HG02840 (cell line): ENCODE data around the gene HPSE2.

Source experiments
- ATAC-seq: cut with Tn5 transposase; IDR thresholded peaks from one replicate; pipeline ENCODE4 v1.9.1; 2021; ENCODE audit warnings: mild to moderate bottlenecking, moderate library complexity, moderate number of reproducible peaks; ENCODE audit not compliant: unreplicated experiment, low FRiP score

The HPSE2 gene

DNA sequence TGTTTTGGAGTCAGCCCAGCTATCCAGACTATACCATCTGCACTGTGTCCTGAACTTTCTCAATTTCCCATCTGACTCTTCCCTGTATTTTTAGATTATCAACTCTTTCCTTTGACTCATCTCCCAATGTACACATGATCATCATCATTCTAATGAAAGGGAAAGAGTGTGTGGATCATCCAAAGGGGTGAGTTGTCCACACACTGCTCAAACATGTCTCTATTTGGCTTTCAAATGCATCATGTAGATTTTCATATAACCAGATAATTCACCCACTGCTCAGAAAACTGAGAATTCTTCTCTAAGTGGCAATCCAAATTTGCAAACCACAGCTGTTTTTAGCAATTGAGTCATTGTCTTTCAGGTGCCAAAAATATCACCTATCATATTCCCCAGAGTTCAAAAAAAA is 598.7 kb downstream of the HPSE2 start:
- ATAC-seq: no peak

DNA sequence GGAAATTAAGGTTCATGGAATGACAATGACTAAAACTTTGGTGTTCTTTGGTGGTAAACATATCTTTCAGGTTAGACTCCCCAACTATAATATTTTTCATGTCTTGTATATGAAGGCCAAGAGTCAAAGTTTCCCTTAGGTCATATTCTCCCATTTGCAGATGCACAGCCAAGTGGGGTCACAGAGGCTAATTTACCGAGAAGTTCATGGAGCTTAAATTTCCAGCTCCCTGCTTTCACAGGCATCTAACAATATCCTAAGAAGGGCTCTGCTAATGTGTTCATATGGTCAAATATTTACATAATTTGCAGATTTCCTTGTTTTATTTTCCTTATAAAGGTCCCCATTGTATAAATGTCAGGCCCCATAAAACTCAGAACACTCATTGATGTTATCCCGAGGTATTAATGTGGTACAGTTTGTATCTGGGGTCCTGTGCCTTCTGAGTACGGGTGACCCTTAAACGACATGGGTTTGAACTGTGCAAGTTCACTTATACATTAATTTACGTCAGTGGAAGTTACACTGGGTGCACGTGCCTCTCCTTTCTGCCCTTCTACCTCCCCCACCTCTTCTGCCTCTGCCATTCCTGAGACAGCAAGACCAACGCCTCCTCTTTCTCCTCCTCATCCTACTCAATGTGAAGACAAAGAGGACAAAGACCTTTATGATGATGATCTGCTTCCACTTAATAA is 603.0 kb downstream of the HPSE2 start:
- ATAC-seq: no peak

DNA sequence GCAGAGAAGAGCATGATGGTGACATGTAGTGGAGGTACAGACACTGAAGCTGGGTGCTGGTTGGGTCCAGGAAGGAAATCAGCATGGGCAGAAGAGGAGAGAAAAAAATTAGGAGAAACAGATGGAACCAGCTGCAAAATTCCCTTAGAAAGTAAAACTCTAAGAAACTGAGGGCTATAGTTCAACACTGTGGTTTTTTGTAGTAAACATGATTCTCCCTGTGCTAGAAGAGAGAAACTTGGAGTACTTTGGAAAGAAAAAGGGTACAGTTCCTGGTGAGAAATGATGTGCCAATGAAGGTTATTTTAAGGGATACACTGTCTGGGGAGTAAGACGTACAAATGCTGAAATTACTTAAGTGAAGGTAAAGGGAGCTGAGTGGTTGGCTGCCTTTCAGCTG is 607.4 kb downstream of the HPSE2 start:
- ATAC-seq: no peak

DNA sequence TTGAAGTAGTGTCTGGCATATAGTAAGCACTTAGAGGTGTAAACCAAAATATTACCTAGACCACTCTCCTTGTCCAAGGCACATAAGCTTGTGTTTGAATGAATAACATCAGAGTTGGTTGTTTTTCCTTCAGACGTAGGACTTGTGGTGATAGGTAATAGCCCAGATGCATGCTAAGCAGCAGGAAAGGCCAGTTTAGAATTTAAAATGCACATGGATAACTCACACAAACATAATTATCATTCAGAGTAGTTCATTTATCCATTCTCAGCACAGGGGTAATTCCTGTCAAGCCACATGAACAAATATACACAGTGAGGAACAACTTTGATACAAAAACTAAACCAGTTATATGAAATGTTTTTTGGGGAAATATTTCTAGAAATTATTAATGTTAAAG is 607.9 kb downstream of the HPSE2 start:
- no peak for ATAC-seq

DNA sequence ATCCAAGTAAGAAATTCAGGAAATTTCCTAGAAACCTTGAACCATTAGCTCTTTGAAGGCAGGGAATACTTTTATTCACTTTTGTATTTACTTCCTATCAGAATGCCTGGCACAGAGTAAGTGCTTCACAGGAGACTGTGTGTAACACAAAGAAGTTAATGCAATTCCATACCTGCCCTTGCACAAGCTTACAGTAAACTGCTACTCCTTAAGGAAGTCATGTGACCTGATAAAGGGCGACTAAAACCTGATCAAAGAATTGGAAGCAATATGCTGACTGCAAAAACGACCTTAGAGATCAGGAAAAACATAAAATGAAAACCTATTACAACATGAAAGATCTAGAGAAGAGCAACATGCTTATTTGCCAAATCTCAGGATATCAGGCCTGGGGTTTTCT is 610.7 kb downstream of the HPSE2 start:
- ATAC-seq: no peak

DNA sequence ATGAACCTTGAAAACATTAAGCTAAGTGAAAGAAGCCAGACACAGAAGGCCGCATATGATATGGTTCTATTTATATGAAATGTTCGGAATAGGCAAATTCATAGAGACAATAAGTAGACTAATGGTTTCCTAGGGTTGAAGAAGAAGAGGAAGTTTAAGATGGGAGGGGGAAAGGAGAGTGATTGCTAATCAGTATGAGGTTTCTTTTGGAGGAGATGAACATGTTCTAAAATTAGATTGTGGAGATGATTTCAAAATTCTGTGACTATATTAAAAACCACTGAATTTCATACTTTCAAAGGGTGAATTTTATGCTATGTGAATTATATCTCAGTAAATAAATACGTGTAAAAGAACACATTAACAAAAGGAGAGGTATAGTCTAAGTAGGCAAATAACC is 612.5 kb downstream of the HPSE2 start:
- ATAC-seq: no peak

DNA sequence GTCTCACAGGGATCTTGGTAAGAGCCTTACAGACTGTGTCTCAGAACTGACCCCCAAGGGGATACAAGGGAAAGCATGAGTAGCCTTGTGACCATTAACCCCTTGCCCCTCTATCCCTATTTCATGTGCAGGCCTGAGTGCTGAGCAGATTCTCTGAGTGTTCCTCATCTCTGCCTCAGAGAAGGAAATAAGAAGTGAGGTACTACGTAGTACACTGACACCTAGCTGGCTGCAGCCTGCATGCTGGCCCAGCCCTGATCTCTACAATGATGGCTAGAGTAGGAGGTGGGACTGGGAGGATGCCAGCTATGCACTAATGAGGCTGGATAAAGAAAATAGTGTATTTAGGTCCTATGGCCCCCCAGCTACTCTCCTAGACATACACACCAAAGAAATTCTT is 614.0 kb downstream of the HPSE2 start:
- ATAC-seq: no peak

DNA sequence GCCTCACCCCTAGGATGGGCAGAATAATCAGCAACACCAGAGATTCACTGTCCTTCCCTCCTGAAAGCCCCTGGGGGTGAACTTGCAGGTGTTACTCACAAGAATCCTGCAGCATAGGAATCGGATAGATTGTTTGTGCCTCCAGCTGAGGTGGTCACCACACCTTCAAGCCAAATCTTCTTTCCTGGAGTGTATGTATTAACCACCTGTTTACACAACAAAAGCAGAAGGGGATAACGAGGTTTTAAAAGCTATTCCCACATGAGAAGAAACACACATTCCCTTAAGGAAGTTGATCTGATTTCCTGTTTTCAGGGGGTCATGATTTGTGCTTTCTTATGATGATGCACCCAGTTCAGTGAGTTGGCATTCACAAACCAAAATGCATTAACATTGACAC is 615.1 kb downstream of the HPSE2 start:
- ATAC-seq: no peak

DNA sequence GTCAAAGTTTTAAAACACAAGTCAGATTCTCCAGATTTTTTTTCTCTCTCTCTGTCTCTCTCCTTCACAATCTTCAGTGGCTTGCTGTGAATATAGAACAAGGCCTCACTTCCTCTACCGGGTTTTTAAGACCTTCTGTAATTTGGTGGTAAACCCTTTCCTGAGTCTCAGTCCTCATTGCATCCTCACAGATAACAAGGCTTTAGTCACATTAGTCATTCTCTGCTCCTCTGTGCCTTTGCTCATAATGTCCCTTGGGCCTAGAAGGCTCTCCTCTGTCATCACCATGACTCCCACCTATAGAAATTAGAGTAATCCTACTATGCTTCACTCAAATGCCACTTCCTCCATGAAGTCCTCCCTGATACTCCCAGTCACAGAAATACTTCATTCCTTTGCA is 616.2 kb downstream of the HPSE2 start:
- no peak for ATAC-seq

DNA sequence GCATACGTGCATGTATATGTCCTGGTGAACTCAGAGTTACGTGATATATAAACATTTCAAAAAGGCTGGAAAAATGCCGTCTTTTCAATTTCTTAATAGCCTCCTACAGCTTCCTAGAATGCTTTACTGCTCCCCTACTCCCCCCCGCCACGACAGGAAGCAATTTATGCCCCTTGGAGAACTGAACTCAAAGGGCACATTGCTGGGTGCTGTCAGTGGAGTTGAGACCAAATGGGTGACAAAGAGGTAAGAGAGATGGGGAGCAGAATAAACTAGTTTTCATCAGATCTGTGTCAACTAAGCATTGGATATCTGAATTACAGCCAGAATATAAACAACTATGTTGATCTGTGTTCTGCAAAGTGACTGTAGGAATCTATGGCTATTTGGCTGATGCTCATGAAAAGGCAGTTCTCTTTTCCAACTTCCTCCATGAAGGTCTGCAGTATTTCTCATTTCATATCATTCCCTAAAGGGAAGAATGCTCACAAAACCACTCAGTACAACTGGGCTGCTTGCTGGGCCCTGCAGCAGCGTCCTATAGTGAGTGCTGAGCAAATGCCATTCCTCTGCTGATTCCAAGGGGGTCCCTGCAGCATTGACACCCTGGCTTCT is 617.6 kb downstream of the HPSE2 start:
- ATAC-seq: no peak

DNA sequence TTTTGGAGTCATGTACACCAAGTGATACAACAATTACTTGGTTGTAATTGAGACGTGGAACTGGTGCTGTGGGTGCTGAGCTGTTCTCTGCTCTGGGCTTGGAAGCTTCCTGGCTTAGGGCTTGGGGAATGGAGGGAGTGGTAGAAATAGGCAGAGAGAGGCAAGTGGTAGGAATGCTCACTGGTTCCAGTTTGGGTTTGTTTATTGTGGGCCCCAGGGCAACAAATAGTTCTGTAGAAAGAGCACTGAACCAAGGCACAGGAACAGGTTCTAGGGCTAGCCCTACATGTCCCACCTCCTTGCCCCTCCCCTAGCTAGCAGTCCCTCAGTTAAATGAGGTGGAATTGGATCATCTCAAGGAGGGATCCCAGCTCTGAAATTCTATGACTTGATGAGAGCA is 622.2 kb downstream of the HPSE2 start:
- no peak for ATAC-seq

DNA sequence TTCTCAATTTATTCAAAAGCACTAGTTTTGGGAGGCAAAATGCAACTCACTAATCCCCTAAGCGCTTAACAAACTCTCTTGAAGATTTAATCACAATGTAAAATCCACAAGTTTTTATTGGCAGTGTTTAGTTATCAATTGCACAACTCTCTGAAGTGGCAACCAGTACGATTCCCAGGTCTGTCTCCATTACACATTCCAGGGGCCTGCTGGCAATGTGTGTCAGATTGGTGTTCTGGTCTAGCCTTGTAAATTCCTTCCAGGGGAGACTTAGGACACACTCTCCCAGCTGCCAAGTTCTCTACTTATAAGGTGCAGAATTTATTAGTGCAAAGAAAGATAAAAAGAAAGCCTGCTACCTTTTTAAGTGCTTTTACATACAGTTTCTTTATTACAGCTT is 624.2 kb downstream of the HPSE2 start:
- ATAC-seq: no peak

DNA sequence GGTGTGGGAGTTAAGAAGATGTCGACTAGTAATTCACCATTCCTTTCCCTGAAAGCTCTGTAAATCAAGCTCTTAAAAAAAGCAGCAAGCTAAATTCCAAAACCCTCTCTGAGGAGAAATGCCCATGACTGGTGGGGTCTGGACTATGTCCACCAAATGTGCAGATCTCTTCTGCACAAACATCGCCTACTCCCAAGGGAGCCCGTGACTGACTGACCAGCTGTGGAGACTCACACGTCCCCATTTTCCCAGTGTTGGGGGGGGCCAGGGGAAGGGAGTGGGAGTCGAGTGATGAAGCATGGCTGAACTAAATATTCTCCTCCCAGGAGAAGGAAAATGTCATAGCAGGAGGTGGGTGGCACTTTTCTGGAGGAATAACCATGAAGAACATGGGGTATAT is 624.8 kb downstream of the HPSE2 start:
- no peak for ATAC-seq

DNA sequence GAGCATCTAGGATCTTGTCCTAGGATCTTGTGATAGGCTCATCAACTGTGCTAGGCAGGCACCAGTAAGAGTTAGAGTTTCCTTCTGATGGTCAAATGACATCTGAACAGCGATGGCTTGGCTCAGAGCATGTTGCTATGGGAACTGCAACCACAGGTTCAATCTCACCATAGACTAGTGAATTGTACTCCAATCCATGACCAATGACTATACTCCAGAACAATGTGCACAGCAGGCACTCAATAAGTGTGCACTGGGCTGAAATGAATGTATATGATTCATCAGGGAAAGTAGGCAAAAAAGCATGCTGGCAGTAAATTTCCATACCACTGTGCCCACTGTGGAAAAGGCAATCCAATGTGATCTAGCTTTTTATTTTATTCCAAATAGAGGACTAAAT is 625.4 kb downstream of the HPSE2 start:
- no peak for ATAC-seq

DNA sequence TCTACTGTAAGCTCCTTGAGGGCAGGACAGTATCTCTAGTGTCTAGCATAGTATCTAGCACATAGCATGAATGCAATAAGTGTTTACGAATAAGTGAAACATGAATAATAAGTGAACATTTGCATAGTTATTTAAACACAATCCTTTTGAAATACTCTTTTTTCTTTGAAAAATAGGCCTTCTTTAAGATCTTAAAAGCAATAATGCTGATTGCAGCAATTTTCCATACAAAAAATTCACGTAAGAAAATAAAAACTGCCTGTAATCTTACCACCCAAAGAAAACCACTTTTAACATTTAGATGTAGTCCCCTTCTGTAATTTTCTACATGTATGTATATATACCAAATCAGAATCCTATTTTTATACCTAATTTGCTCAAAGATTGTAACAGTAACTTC is 626.4 kb downstream of the HPSE2 start:
- ATAC-seq: no peak

DNA sequence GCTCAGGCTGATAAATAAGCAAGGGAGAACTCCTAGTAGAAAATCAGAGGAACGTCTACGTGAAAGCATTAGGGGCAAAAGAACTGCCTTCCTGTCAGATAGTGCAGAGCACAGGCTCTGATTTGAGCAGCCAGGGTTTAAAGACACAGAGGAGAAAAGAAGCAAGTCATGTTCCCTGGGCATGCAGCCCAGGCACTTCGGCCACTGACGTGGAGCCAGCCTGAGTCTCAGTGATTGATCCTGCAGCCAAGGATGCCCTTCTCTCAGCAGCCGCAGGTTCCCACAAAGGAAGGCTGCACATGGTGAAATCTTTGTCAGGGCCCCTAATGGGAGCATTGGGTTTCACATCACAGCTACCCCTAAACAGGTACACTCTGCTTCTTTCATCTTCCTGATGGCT is 627.2 kb downstream of the HPSE2 start:
- no peak for ATAC-seq

DNA sequence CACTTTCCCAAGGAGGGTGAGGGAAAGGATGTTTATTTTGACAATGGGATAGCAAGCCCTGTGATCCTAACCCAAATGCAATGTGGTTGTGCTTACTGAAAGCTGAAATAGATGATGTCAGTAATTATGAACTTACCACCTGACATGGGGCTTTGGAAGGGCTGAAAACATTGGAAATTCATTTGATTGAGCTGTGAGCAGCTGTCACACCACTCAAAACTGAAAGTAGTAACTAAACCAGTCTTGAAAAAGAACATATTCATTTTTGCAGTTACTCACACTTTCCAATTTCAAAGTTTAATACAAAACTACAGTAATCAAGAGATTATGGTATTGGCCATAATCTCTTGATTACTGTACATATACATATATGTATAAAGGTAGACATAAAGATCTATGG is 633.4 kb downstream of the HPSE2 start:
- no peak for ATAC-seq

DNA sequence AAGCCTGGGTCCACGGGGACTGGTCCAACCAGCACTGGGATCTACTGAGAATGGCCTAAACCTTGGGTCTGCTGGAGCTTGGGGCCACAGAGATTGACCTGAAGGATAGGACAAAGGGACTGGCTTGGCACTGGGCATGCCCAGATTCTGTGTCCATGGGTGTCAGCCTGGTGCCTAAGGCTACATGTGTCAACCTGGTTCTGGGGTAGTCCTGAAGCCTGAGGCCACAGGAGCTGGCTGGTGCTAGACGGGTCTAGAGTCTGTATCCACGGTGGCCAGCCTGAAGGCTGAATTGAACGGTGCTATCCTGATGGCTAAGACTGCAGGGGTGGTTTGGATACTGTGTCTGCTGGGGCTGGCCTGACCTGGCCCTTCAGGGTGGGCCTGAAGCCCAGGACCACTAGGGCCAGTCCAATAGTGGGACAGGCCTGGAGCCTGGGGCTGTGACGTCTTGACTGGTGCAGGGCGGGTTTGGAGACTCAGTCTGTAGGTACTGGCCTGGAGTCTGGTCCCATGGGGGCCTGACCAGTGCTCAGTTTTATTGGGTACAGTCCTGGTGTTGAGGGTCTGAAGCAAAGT is 636.5 kb downstream of the HPSE2 start:
- no peak for ATAC-seq

DNA sequence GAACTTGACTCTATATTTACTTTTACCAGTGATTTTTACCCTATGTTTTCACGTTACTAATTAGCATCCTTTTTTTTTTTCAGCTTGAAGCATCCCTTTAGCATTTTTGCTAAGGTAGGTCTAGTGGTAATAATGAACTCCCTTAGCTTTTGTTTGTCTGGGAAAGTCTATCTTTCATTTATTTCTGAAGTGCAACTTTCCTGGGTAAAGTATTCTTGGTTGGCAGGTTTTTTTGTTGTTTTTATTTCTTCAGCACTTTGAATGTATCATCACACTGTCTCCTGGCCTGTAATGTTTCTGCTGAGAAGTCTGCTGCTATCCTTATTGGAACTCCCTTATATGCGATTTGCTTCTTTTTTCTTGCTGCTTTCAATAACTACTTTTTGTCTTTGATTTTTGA is 639.2 kb downstream of the HPSE2 start:
- no peak for ATAC-seq

DNA sequence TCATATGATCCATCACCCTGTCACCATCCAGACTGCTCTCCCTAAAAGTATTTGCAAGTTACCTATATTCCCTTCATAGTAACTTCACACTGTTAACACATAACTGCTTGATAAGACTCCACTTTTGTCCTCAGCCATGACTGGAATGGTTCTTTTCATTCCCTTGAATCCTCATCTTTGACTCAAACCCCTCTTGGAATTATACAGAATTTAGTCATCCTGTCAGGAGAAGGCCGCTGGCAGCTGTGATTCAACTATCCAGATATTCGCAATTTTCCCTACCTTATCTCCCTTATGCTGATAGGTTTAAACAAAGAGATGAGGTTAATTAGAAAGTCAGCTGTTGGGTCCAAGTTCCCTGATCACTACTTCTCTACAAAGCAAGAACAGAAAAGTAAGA is 646.0 kb downstream of the HPSE2 start:
- no peak for ATAC-seq

DNA sequence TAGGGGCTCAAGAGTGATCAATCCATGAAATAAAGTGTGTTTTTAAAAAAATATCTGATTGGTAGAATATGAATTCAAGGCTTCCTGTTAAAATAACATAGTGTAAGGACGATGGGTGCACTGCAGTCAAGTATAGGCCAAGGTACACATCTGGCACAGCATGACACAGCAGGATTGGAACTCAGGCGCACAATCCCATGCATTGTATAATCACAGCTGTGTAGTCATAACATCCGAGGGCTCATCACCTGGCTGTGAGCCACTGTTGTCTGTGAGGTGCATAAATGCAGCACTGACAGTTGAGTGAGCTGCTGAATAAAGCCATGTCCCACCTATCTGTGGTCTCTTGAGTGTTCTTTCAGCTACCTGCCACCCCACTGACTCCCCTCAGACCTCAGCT is 646.6 kb downstream of the HPSE2 start:
- no peak for ATAC-seq

DNA sequence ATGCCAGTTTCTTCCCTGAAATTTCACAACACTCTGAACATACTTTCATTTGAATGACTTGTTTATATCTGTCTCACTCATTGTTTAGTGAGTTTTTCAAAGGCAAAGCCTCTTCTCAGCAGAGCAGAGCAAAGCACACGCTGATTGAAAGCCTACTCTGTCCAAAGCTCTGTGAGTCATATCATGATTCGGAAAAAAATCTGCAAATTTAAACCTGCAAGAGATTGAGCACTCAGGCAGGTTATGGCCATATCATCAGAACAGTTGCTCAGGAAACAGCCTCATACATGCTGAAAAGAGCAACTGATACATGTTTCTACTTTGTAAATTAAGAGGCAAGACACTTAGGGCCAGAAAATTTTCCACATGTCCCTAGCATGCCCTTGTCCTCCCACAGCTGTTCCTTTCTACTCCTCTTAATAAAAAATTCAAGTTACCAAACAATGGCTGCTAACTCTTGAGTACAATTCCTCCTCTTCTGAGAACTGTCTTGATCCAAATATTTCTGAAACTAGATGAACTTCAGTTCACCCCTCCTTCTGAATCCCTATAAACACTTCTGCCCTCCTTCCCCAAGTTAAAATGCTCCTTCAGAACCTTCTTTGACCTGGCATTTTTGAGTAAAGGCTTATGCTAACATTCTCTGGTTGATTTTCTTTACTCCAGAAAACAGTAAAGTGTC is 648.4 kb downstream of the HPSE2 start:
- ATAC-seq: no peak
